Ovary (tissue), 3 donors: ENCODE measurements around the gene ABCF1.

ENCODE experiments used
- CTCF ChIP-seq, 3 donors: fragments of 450-650 bp in 2 of 3; fragments of 200-600 bp in 1 of 3; IDR thresholded peaks; one replicate each; pipeline versions ENCODE4 v1.5.1 to v1.8.0; 2016 to 2022; ENCODE audit warnings: antibody characterized with exemption in 3 of 3, mild to moderate bottlenecking in 1 of 3
- EP300 ChIP-seq: sonication (generic); formaldehyde crosslinking; IDR thresholded peaks from one replicate; pipeline ENCODE4 v1.6.1; 2017; ENCODE audit warnings: antibody characterized with exemption
- POLR2A ChIP-seq: fragments of 450-650 bp; IDR thresholded peaks from one replicate; pipeline ENCODE4 v1.6.1; 2017; ENCODE audit warnings: antibody characterized with exemption, mild to moderate bottlenecking, moderate library complexity
- donor health status: DM: no; HTN: no; CAD: no.

- TF ChIP-seq CTCF (IDR thresholded peaks at IDR 0.05) (no peak), EP300 (no peak), POLR2A (no peak)
These were observed 535 bp upstream of the ABCF1 start for GRCh38 chr6:30570740-30571074.
